Suprapubic skin (tissue), 4 donors: ENCODE data around the gene ITGA5. TPM values are rescaled to one million over a fixed set of nuclear protein-coding genes. Genes with fewer than 3 reads are reported as not detected.

Experiments
- DNase-seq, 2 donors: peaks; one replicate each; pipeline ENCODE4 v3.0.0-alpha.2; 2019; ENCODE audit warnings: low spot score in 2 of 2
- H3K27ac ChIP-seq: fragments of 200-600 bp; sonication (generic); one replicate; pipeline ENCODE4 v1.5.1; 2019
- H3K27me3 ChIP-seq: fragments of 200-600 bp; sonication (generic); one replicate; pipeline ENCODE4 v1.5.1; 2019
- H3K36me3 ChIP-seq: fragments of 200-600 bp; sonication (generic); one replicate; pipeline ENCODE4 v1.5.1; 2019
- H3K4me1 ChIP-seq: fragments of 200-600 bp; sonication (generic); one replicate; pipeline ENCODE4 v1.5.1; 2019
- H3K4me3 ChIP-seq: fragments of 200-600 bp; sonication (generic); one replicate; pipeline ENCODE4 v1.5.1; 2019; ENCODE audit warnings: mild to moderate bottlenecking
- H3K9me3 ChIP-seq: fragments of 200-600 bp; sonication (generic); one replicate; pipeline ENCODE4 v1.5.1; 2019
- CTCF ChIP-seq, 2 donors: fragments of 200-600 bp in 1 of 2; fragments of 450-650 bp in 1 of 2; sonication (generic) in 1 of 2; IDR thresholded peaks; one replicate each; pipeline ENCODE4 v1.5.1; 2016 to 2019; ENCODE audit warnings: antibody characterized with exemption in 2 of 2, mild to moderate bottlenecking in 1 of 2, moderate library complexity in 1 of 2
- EP300 ChIP-seq: sonication (generic); formaldehyde crosslinking; IDR thresholded peaks from one replicate; pipeline ENCODE4 v1.6.1; 2017; ENCODE audit warnings: antibody characterized with exemption
- POLR2A ChIP-seq, 2 donors: fragments of 450-650 bp; IDR thresholded peaks; one replicate each; pipeline ENCODE4 v1.6.1; 2017; ENCODE audit warnings: antibody characterized with exemption in 2 of 2, mild to moderate bottlenecking in 2 of 2, moderate library complexity in 2 of 2
- POLR2AphosphoS5 ChIP-seq, 3 donors: sonication (generic); formaldehyde crosslinking; IDR thresholded peaks; one replicate each; pipeline ENCODE4 v1.6.1; 2017; ENCODE audit warnings: antibody characterized with exemption in 3 of 3
- WGBS: methylation state at CpG from one replicate; pipeline ENCODE4 v1.1.5; 2018; 5-methylcytosine and 5-hydroxymethylcytosine counted together
- total RNA-seq, 4 donors: library from RNA; depleted of rRNA; stranded (reverse); fragments of >200 nt; gene quantifications; one replicate each; pipeline ENCODE4 v1.1.0, GENCODE V29; 2016

ITGA5 gene
- total RNA-seq, 4 donors from 2014 or later, result 16.3 to 36.4 (median 24.8) TPM

GRCh38 chr12:54459355-54459754 is 40.3 kb upstream of the ITGA5 start:
- DNase-seq, result no peak
- no peaks in the 10 kb centered on the region for H3K27me3 ChIP-seq
- no peaks in the 10 kb centered on the region for H3K9me3 ChIP-seq
- peaks cover 8% of the 10 kb centered on the region for H3K4me1 ChIP-seq
- no peak overlapping the region for H3K27ac ChIP-seq
- no peak for TF ChIP-seq EP300
- no peak for TF ChIP-seq POLR2A (IDR thresholded peaks at IDR 0.05)
- TF ChIP-seq CTCF (IDR thresholded peaks at IDR 0.05), result no peak
- TF ChIP-seq POLR2AphosphoS5 (IDR thresholded peaks at IDR 0.05), result no peak
- no peaks in the 10 kb centered on the region for H3K36me3 ChIP-seq
- no peak overlapping the region for H3K4me3 ChIP-seq
- 67% methylated on average over 3 of the region's 3 CpGs for WGBS

- DNase-seq, result no peak
- no peak for TF ChIP-seq POLR2AphosphoS5 (IDR thresholded peaks at IDR 0.05)
- TF ChIP-seq EP300, result no peak
- no peak for TF ChIP-seq CTCF (IDR thresholded peaks at IDR 0.05)
- TF ChIP-seq POLR2A (IDR thresholded peaks at IDR 0.05), result no peak
- Histone ChIP-seq H3K4me3 (no peak overlapping the region), H3K9me3 (no peaks in the 10 kb centered on the region), H3K27ac (no peak overlapping the region), H3K36me3 (no peaks in the 10 kb centered on the region), H3K4me1 (peaks cover 8% of the 10 kb centered on the region), H3K27me3 (no peaks in the 10 kb centered on the region)
These were observed 36.8 kb upstream of the ITGA5 start for GRCh38 chr12:54455760-54456469.

GRCh38 chr12:54452628-54453027 is 33.6 kb upstream of the ITGA5 start:
- Histone ChIP-seq H3K36me3 (no peaks in the 10 kb centered on the region), H3K27ac (no peak overlapping the region), H3K4me3 (no peak overlapping the region), H3K4me1 (peaks cover 8% of the 10 kb centered on the region), H3K9me3 (no peaks in the 10 kb centered on the region), H3K27me3 (no peaks in the 10 kb centered on the region)
- DNase-seq, result no peak
- TF ChIP-seq CTCF (IDR thresholded peaks at IDR 0.05) (no peak), POLR2AphosphoS5 (IDR thresholded peaks at IDR 0.05) (no peak), EP300 (no peak), POLR2A (IDR thresholded peaks at IDR 0.05) (no peak)

- Histone ChIP-seq H3K4me3 (no peak overlapping the region), H3K27ac (no peak overlapping the region), H3K27me3 (no peaks in the 10 kb centered on the region), H3K36me3 (no peaks in the 10 kb centered on the region), H3K9me3 (no peaks in the 10 kb centered on the region), H3K4me1 (no peaks in the 10 kb centered on the region)
- 81% methylated on average over 4 of the region's 4 CpGs for WGBS
- TF ChIP-seq EP300, result no peak
- no peak for TF ChIP-seq CTCF (IDR thresholded peaks at IDR 0.05)
- no peak for TF ChIP-seq POLR2AphosphoS5 (IDR thresholded peaks at IDR 0.05)
- TF ChIP-seq POLR2A (IDR thresholded peaks at IDR 0.05), result no peak
- no peak for DNase-seq
These were observed 29.3 kb upstream of the ITGA5 start for GRCh38 chr12:54448344-54448743.

GRCh38 chr12:54447917-54448316 is 28.9 kb upstream of the ITGA5 start:
- no peaks in the 10 kb centered on the region for H3K27me3 ChIP-seq
- no peak overlapping the region for H3K4me3 ChIP-seq
- no peaks in the 10 kb centered on the region for H3K4me1 ChIP-seq
- H3K27ac ChIP-seq, result no peak overlapping the region
- H3K36me3 ChIP-seq, result no peaks in the 10 kb centered on the region
- DNase-seq, result no peak
- H3K9me3 ChIP-seq, result no peaks in the 10 kb centered on the region
- TF ChIP-seq POLR2AphosphoS5 (IDR thresholded peaks at IDR 0.05), result no peak
- no peak for TF ChIP-seq EP300
- no peak for TF ChIP-seq POLR2A (IDR thresholded peaks at IDR 0.05)
- TF ChIP-seq CTCF (IDR thresholded peaks at IDR 0.05), result no peak
- 96% methylated on average over 2 of the region's 2 CpGs for whole genome bisulfite sequencing
